Breast epithelium (tissue), 4 donors: ENCODE results near the gene KTI12. TPM values are rescaled to one million over a fixed set of nuclear protein-coding genes. Genes with fewer than 3 reads are reported as not detected.
A peak's percentile ranks its signal among the peaks of the same experiment; 100 is the strongest.

ENCODE experiments used
- DNase-seq, 2 donors: peaks; one replicate each; pipeline ENCODE4 v3.0.0-alpha.2; 2019; ENCODE audit warnings: low spot score in 2 of 2
- H3K27ac ChIP-seq, 2 donors: fragments of 200-600 bp; sonication (generic) in 1 of 2; one replicate each; pipeline ENCODE4 v1.5.1; 2016 to 2019; ENCODE audit warnings: mild to moderate bottlenecking in 1 of 2
- H3K27me3 ChIP-seq, 2 donors: fragments of 200-600 bp; sonication (generic) in 1 of 2; one replicate each; pipeline versions ENCODE4 v1.5.1 to v1.6.0; 2017 to 2019; ENCODE audit warnings: control low read depth in 1 of 2, mild to moderate bottlenecking in 1 of 2
- H3K36me3 ChIP-seq: fragments of 200-600 bp; one replicate; pipeline ENCODE4 v1.5.1; 2019
- H3K4me1 ChIP-seq, 2 donors: fragments of 200-600 bp; sonication (generic); one replicate each; pipeline ENCODE4 v1.5.1; 2016 to 2019; ENCODE audit warnings: control low read depth in 1 of 2
- H3K4me3 ChIP-seq, 3 donors: fragments of 200-600 bp; sonication (generic); 1 replicate in 2 of 3; 2 replicates in 1 of 3; pipeline ENCODE4 v1.5.1; 2016 to 2019; ENCODE audit warnings: mild to moderate bottlenecking in 3 of 3, moderate library complexity in 2 of 3
- H3K9me3 ChIP-seq, 2 donors: fragments of 200-600 bp; sonication (generic) in 1 of 2; one replicate each; pipeline ENCODE4 v1.5.1; 2016 to 2019; ENCODE audit warnings: control low read depth in 1 of 2
- POLR2A ChIP-seq: fragments of 450-650 bp; IDR thresholded peaks from one replicate; pipeline ENCODE4 v1.6.1; 2016; ENCODE audit warnings: antibody characterized with exemption, mild to moderate bottlenecking, moderate library complexity
- POLR2AphosphoS5 ChIP-seq, 3 donors: sonication (generic); formaldehyde crosslinking; IDR thresholded peaks; one replicate each; pipeline ENCODE4 v1.6.1; 2017; ENCODE audit warnings: antibody characterized with exemption in 3 of 3
- intact Hi-C: fragments of 100-400 bp; cut with DNase I; formaldehyde crosslinking; loops from one replicate; pipeline ENCODE4 v1.15.1; 2023; ENCODE audit warnings: low total_unique reads
- total RNA-seq, 3 donors: library from RNA; depleted of rRNA; stranded (reverse); fragments of >200 nt; gene quantifications; one replicate each; pipeline ENCODE4 v1.1.0, GENCODE V29; 2016
- TF ChIP-seq, protein P1 (sequence below), 3 donors: fragments of 450-650 bp; IDR thresholded peaks; one replicate each; pipeline ENCODE4 v1.5.1; 2016 to 2017; ENCODE audit warnings: antibody characterized with exemption in 3 of 3, mild to moderate bottlenecking in 3 of 3, moderate library complexity in 3 of 3

Gene KTI12
- total RNA-seq, 3 donors from 2014 or later: 4.4 to 13.6 (median 7.9) TPM

DNA sequence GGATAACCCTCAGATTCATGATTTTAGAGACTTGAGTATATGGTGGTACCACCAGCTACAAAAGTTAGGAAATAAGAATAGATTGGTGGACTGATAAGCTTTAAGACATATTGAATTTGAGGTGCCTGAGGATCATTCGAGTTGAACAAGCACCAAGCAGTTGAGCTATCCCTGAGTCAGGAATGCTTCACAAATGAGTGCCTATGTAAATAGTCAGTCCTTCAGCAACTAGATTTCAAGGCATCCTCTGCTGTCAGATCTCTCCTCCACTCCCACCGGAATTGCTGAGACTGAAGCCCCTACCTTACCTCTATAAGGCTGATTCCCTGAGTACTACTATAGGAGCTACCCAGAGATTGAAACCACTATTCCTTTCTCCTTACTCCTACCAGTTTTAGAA, 29.6 kb upstream of the KTI12 start:
- H3K9me3 ChIP-seq: no peaks in the 10 kb centered on the region
- peaks cover 0 to under 1% of the 10 kb centered on the region in 2 donors for H3K4me1 ChIP-seq
- no peak overlapping the region for H3K27ac ChIP-seq
- no peaks in the 10 kb centered on the region for H3K36me3 ChIP-seq
- no peak for DNase-seq
- no peak overlapping the region for H3K4me3 ChIP-seq
- no peaks in the 10 kb centered on the region for H3K27me3 ChIP-seq
- intact Hi-C loops: no loop called here
- TF ChIP-seq, protein P1, sequence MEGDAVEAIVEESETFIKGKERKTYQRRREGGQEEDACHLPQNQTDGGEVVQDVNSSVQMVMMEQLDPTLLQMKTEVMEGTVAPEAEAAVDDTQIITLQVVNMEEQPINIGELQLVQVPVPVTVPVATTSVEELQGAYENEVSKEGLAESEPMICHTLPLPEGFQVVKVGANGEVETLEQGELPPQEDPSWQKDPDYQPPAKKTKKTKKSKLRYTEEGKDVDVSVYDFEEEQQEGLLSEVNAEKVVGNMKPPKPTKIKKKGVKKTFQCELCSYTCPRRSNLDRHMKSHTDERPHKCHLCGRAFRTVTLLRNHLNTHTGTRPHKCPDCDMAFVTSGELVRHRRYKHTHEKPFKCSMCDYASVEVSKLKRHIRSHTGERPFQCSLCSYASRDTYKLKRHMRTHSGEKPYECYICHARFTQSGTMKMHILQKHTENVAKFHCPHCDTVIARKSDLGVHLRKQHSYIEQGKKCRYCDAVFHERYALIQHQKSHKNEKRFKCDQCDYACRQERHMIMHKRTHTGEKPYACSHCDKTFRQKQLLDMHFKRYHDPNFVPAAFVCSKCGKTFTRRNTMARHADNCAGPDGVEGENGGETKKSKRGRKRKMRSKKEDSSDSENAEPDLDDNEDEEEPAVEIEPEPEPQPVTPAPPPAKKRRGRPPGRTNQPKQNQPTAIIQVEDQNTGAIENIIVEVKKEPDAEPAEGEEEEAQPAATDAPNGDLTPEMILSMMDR (IDR thresholded peaks at IDR 0.05): no peak
- TF ChIP-seq POLR2A: no peak
- TF ChIP-seq POLR2AphosphoS5 (IDR thresholded peaks at IDR 0.05): no peak

DNA sequence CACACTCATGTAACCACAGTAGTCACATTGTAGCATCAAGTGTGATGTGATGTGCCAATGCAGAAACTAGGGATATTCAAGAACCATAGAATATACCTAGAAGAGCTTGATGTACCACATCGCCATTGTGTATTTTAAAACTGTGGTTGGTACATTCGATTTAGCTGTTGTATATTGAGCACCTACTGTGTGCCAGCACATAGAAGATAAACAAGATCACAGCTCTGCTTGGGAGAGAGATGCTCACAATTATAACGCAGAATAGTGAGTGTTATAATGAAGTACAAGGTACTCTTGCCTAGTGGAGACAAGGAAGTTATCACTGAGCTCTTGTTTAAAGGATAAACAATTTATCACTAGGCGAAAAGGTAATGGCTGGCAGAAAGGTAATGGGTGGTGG, 27.2 kb upstream of the KTI12 start:
- Histone ChIP-seq H3K27ac (no peak overlapping the region), H3K9me3 (no peaks in the 10 kb centered on the region), H3K4me3 (no peak overlapping the region), H3K4me1 (peaks cover 4 to 13% of the 10 kb centered on the region in 2 donors), H3K27me3 (no peaks in the 10 kb centered on the region), H3K36me3 (no peaks in the 10 kb centered on the region)
- no peak for TF ChIP-seq POLR2AphosphoS5 (IDR thresholded peaks at IDR 0.05)
- no peak for TF ChIP-seq POLR2A
- TF ChIP-seq, protein P1 (IDR thresholded peaks at IDR 0.05): no peak
- intact Hi-C loops: no loop called here
- no peak for DNase-seq

DNA sequence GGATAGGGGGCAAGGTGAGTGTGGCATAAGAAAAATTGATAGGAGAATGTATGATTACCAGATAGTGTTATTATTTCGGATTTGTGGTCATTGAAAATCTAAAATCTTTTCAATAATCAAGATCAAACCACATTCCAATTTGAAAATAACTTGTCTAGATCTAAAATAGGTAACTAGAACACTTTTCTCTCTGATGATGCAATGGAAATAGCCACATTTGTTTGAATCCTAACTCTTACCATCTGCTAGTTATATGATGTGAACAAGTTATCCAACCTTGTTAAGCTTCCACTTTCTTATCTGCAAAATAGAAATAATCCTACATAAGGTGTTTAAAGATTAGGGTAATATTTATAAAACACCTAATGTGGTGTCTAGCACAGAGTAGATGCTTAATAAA, 26.3 kb upstream of the KTI12 start:
- Histone ChIP-seq H3K4me3 (no peak overlapping the region), H3K9me3 (no peaks in the 10 kb centered on the region), H3K27ac (no peak overlapping the region), H3K4me1 (peaks cover 4 to 13% of the 10 kb centered on the region in 2 donors), H3K36me3 (no peaks in the 10 kb centered on the region), H3K27me3 (no peaks in the 10 kb centered on the region)
- no peak for DNase-seq
- TF ChIP-seq, protein P1 (IDR thresholded peaks at IDR 0.05): no peak
- TF ChIP-seq POLR2AphosphoS5 (IDR thresholded peaks at IDR 0.05): no peak
- no peak for TF ChIP-seq POLR2A
- intact Hi-C loops: no loop called here

DNA sequence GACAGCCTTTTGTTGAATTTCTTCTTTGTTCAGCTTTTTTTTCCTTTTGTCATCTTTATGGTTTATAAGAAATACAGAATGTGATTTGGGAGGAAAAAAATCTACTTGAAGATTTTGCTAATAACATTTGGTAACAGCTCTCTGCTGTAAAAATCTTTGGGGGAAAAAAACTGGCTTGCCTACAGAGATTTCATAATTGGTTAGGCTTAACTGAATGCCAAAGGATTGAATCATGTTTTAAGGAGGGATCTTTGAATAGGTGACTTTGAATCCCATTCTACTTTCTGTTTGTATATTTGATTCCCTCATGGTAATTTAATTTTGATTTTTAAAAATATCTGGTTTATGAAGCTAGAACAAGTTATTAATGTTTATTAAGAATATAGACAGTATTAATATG, 25.7 kb upstream of the KTI12 start:
- no peak for DNase-seq
- intact Hi-C loops: no loop called here
- Histone ChIP-seq H3K4me1 (peaks cover 4 to 13% of the 10 kb centered on the region in 2 donors), H3K9me3 (no peaks in the 10 kb centered on the region), H3K4me3 (no peak overlapping the region), H3K27me3 (no peaks in the 10 kb centered on the region), H3K36me3 (no peaks in the 10 kb centered on the region), H3K27ac (no peak overlapping the region)
- TF ChIP-seq, protein P1 (IDR thresholded peaks at IDR 0.05): no peak
- TF ChIP-seq POLR2AphosphoS5 (IDR thresholded peaks at IDR 0.05) (no peak), POLR2A (no peak)

DNA sequence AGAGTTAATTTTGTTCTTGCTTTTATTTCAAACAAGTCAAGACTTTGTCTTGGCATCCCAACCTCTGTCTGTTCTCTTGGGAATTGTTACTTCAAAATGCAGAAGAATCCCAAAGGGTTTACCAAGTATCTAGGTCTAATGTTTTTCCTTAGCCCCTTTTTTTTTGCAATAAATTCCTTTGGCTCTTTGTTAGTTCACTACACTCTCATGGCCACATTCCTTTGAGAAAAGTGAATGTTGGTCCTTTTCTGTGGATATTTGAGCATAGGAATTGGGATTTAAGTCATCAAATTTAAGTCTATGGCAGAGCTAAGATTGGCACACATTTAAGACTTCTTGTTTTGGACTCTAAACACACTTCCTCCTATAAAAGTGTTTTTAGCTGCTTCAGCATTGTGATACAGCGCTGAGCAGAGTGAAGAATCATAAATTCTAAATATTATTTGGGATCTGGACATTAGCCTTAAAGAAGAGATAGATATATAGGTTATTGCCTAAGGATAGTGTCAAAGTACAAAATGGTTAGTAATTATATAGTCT, 24.3 kb upstream of the KTI12 start:
- H3K27ac ChIP-seq: peak overlapping the region in 1 of 2 donors; percentile 58
- no peak for TF ChIP-seq POLR2AphosphoS5 (IDR thresholded peaks at IDR 0.05)
- TF ChIP-seq, protein P1 (IDR thresholded peaks at IDR 0.05): no peak
- TF ChIP-seq POLR2A: no peak
- H3K27me3 ChIP-seq: no peaks in the 10 kb centered on the region
- H3K4me3 ChIP-seq: peak overlapping the region in 1 of 3 donors; percentile 87
- H3K9me3 ChIP-seq: no peaks in the 10 kb centered on the region
- no peaks in the 10 kb centered on the region for H3K36me3 ChIP-seq
- DNase-seq: no peak
- H3K4me1 ChIP-seq: peaks cover 4 to 17% of the 10 kb centered on the region in 2 donors
- intact Hi-C loops: no loop called here
